Peyer's patch (tissue), 4 donors: Measurements from ENCODE around the gene ARID2.

Experiments
- POLR2A ChIP-seq, 2 donors: fragments of 450-650 bp; IDR thresholded peaks; one replicate each; pipeline ENCODE4 v1.5.1; 2017; ENCODE audit warnings: antibody characterized with exemption in 2 of 2, mild to moderate bottlenecking in 2 of 2, moderate library complexity in 2 of 2
- TF ChIP-seq, protein P1 (sequence below), 6 experiments: fragments of 450-650 bp in 4 of 6; fragments of 200-600 bp in 2 of 6; sonication (generic) in 1 of 6; IDR thresholded peaks; one replicate each; pipeline ENCODE4 v1.5.1; 2017 to 2019; ENCODE audit warnings: antibody characterized with exemption in 6 of 6, mild to moderate bottlenecking in 3 of 6, moderate library complexity in 1 of 6

DNA sequence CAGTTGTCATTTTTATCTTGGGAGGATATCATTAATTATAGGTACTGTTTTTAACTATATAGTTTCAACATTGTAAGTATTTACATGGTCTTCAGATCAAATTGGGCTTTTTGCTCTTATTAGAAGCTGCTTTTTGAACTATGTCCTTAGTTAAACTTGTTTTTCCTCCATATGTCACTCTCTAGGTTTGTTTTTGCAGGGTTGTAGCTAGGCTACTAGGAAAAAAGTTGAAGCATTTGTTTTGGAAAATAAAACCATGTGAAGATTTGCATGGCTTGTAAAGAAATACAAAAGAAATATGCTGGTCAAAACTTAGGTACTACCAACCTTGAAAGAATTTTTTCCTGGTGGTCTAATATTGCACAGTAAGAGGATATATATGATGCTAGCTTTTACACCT, 3.4 kb downstream of the ARID2 start:
- TF ChIP-seq, protein P1, sequence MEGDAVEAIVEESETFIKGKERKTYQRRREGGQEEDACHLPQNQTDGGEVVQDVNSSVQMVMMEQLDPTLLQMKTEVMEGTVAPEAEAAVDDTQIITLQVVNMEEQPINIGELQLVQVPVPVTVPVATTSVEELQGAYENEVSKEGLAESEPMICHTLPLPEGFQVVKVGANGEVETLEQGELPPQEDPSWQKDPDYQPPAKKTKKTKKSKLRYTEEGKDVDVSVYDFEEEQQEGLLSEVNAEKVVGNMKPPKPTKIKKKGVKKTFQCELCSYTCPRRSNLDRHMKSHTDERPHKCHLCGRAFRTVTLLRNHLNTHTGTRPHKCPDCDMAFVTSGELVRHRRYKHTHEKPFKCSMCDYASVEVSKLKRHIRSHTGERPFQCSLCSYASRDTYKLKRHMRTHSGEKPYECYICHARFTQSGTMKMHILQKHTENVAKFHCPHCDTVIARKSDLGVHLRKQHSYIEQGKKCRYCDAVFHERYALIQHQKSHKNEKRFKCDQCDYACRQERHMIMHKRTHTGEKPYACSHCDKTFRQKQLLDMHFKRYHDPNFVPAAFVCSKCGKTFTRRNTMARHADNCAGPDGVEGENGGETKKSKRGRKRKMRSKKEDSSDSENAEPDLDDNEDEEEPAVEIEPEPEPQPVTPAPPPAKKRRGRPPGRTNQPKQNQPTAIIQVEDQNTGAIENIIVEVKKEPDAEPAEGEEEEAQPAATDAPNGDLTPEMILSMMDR (IDR thresholded peaks at IDR 0.05), result no peak
- TF ChIP-seq POLR2A (IDR thresholded peaks at IDR 0.05), result no peak
